PC-3 (cell line): ENCODE measurements around the gene SMARCA4.

Experiments
- EZH2 ChIP-seq: fragments of 300-600 bp; sonication (generic); IDR thresholded peaks from one replicate; pipeline ENCODE4 v1.6.1; 2017; ENCODE audit warnings: antibody characterized with exemption, mild to moderate bottlenecking, low read length; ENCODE audit not compliant: unreplicated experiment
- TF ChIP-seq, protein P1 (sequence below): fragments of 300-600 bp; sonication (generic); conservative IDR thresholded peaks from 2 replicates; pipeline ENCODE4 v1.5.1; 2017; ENCODE audit warnings: antibody characterized with exemption, low read depth, mild to moderate bottlenecking, low read length

- TF ChIP-seq, protein P1, sequence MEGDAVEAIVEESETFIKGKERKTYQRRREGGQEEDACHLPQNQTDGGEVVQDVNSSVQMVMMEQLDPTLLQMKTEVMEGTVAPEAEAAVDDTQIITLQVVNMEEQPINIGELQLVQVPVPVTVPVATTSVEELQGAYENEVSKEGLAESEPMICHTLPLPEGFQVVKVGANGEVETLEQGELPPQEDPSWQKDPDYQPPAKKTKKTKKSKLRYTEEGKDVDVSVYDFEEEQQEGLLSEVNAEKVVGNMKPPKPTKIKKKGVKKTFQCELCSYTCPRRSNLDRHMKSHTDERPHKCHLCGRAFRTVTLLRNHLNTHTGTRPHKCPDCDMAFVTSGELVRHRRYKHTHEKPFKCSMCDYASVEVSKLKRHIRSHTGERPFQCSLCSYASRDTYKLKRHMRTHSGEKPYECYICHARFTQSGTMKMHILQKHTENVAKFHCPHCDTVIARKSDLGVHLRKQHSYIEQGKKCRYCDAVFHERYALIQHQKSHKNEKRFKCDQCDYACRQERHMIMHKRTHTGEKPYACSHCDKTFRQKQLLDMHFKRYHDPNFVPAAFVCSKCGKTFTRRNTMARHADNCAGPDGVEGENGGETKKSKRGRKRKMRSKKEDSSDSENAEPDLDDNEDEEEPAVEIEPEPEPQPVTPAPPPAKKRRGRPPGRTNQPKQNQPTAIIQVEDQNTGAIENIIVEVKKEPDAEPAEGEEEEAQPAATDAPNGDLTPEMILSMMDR: no peak
- TF ChIP-seq EZH2: no peak
These were observed 60.9 kb downstream of the SMARCA4 start for GRCh38 chr19:11021760-11022144.
